BLaER1 treated with 17β-estradiol and CSF1 and Interleukin-3, amounts not matched to agents 10 nM and 100 nM (cell line): ENCODE data around the gene TTC39C.
A peak's percentile ranks its signal among the peaks of the same experiment; 100 is the strongest.

Experiments
- H3K27ac ChIP-seq, 11 experiments: shearing (Covaris generic); formaldehyde crosslinking; 2 replicates each; pipeline ENCODE4 v1.8.1; 2022
- H3K27me3 ChIP-seq, 11 experiments: shearing (Covaris generic); formaldehyde crosslinking; 2 replicates each; pipeline ENCODE4 v1.8.1; 2022
- H3K36me3 ChIP-seq, 11 experiments: shearing (Covaris generic); formaldehyde crosslinking; 2 replicates each; pipeline ENCODE4 v1.8.1; 2022
- H3K4me1 ChIP-seq, 10 experiments: shearing (Covaris generic); formaldehyde crosslinking; 2 replicates each; pipeline ENCODE4 v1.8.1; 2022
- H3K4me2 ChIP-seq, 11 experiments: shearing (Covaris generic); formaldehyde crosslinking; 2 replicates each; pipeline ENCODE4 v1.8.1; 2022
- H3K4me3 ChIP-seq, 10 experiments: shearing (Covaris generic); formaldehyde crosslinking; 2 replicates each; pipeline ENCODE4 v1.8.1; 2022
- H3K9ac ChIP-seq, 11 experiments: shearing (Covaris generic); formaldehyde crosslinking; 2 replicates each; pipeline ENCODE4 v1.8.1; 2022
- H3K9me3 ChIP-seq, 11 experiments: shearing (Covaris generic); formaldehyde crosslinking; replicated peaks in 1 of 11; 2 replicates each; pipeline ENCODE4 v1.8.1; 2022
- H4K20me1 ChIP-seq, 11 experiments: shearing (Covaris generic); formaldehyde crosslinking; 2 replicates each; pipeline ENCODE4 v1.8.1; 2022
- Cebpa-rat ChIP-seq, 11 experiments: shearing (Covaris generic); IDR thresholded peaks; 2 replicates each; pipeline ENCODE4 v1.8.1; 2022

The TTC39C gene

DNA sequence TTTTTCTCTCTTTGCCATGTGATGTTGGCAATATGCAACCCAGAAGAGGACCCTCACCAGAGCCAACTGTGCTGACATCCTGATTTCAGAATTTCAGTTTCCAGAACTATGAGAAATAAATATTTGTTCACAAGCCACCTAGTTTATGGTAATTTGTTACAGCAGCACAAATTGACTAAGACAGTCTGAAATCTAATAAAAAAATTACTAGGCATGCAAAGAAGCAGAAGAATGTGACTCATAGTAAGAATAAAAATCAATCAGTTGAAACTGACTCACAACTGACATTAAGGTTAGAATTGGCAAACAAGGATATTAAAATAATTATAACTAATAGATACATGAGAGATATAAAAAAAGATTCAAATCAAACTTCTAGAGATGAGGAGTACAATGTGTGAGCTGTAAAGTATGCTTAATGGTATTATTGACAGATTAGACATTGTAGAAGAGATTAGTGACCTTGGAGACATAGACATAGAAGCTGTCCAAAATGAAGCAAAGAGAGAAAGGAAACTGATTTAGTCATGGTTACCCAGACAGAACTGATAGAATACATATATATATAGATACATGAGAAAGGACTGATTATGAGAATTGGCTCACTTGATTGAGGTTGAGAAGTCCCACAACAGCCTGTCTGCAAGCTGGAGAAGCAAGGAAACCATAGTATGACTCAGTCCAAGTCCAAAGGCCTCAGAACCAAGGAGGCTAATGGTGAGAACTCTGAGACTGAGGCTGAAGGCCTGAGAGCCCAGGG is 27.8 kb upstream of the TTC39C start:
- H4K20me1 ChIP-seq, result no peaks in the 10 kb centered on the region
- H3K4me3 ChIP-seq, result no peak overlapping the region
- H3K4me2 ChIP-seq, result no peak overlapping the region
- H3K36me3 ChIP-seq, result no peaks in the 10 kb centered on the region
- no peaks in the 10 kb centered on the region for H3K9me3 ChIP-seq
- H3K4me1 ChIP-seq, result peaks cover 0 to 8% (median 5%) of the 10 kb centered on the region in 10 experiments; a peak in 12 of 20 replicates
- H3K27ac ChIP-seq, result no peak overlapping the region
- no peak for TF ChIP-seq Cebpa-rat (IDR thresholded peaks at IDR 0.05)
- no peak overlapping the region for H3K9ac ChIP-seq
- H3K27me3 ChIP-seq, result no peaks in the 10 kb centered on the region

DNA sequence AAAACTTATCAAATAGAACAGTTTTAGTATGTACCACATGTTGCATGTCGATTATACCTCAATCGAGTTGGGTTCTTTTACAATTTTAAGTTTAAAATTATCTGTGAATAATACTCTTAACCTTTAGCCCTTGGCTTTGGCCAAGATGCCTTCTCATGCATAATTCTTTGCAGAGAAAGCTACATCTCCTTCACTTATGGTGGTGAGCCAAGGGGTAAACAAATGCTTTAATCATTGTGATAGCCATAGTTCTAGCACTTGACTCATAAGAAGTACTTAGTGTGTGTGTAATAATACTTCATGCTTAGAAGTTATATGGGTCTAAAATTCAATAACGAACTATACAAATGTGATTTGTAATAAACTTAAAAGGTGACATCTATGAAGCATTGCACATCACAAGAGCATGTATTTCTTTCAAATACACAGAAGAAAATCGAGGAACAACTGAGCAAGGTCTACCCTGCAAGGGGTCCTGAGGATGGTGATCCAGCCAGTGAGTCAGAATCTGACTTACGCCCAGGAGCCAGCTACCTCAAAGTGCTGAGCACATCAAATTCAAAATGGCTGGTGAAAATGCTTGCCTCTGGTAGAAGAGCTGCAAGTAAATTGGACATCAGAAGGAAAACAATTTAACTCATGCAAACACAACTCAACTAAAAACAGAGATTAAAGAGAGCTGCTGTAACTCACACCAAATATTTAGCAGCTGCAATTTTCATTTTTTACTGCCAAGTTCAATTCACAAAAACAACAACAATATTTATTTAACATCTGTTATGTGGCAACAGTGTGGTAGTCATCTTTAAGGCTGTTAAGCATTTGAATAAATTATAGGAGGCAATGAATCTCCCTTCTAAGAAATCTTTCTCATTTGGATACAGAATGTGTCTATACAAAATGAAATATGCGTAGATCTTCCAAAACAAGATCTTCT is 23.8 kb upstream of the TTC39C start:
- TF ChIP-seq Cebpa-rat (IDR thresholded peaks at IDR 0.05), result no peak
- no peak overlapping the region for H3K9ac ChIP-seq
- H3K4me1 ChIP-seq, result peaks cover 0 to 14% (median 3%) of the 10 kb centered on the region in 10 experiments; a peak in 8 of 20 replicates

DNA sequence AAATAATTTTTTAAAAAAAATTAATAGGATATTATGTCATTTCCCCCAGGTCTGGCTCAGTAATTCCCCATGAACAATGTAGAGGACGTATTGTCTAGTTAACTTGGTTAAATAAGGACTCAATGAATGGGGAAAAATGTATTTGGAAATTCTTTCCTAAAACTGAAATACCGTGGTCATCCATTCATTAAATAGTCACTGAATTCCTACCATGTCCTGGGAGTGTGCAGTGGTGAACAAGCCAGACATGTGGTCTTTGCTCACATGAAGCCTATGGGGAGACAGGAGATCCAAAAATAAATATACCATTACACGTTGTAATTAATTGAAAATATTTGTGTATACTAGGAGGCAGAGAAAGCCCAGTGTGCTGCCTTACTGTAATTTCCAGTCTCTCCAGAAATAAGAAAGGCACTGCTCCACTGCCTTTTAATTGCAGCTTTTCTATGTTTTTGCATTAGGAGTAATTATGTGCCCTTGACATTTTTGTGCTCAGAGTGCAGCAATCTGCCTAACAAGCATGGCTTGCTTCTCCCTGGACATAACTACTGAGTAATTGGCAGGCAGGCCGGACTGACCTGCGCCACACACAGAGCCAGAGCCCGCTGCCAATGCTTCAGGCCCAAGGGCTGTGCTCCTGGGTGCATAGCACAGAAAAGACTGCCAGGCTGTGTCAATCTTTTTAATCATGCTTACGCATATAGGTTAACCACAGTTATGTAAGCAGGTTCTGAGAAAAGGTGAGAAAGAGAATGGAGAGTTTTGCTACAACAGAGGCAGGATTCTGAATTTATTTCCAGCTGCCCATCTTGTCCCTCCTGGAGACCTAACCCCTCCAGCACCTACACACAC is 22.2 kb upstream of the TTC39C start:
- H3K9me3 ChIP-seq, result no peaks in the 10 kb centered on the region
- H3K9ac ChIP-seq, result no peak overlapping the region
- H3K36me3 ChIP-seq, result no peaks in the 10 kb centered on the region
- H3K4me3 ChIP-seq, result no peak overlapping the region
- H3K27ac ChIP-seq, result no peak overlapping the region
- no peaks in the 10 kb centered on the region for H3K27me3 ChIP-seq
- no peaks in the 10 kb centered on the region for H4K20me1 ChIP-seq
- H3K4me1 ChIP-seq, result peaks cover 0 to 14% (median 3%) of the 10 kb centered on the region in 10 experiments; a peak in 8 of 20 replicates
- no peak overlapping the region for H3K4me2 ChIP-seq
- TF ChIP-seq Cebpa-rat (IDR thresholded peaks at IDR 0.05), result no peak

More for the DNA sequence above, 23.8 kb upstream of the TTC39C start:
- H3K36me3 ChIP-seq, result no peaks in the 10 kb centered on the region
- no peak overlapping the region for H3K4me3 ChIP-seq
- H3K27ac ChIP-seq, result no peak overlapping the region
- H4K20me1 ChIP-seq, result no peaks in the 10 kb centered on the region
- no peaks in the 10 kb centered on the region for H3K9me3 ChIP-seq
- H3K4me2 ChIP-seq, result no peak overlapping the region
- no peaks in the 10 kb centered on the region for H3K27me3 ChIP-seq

DNA sequence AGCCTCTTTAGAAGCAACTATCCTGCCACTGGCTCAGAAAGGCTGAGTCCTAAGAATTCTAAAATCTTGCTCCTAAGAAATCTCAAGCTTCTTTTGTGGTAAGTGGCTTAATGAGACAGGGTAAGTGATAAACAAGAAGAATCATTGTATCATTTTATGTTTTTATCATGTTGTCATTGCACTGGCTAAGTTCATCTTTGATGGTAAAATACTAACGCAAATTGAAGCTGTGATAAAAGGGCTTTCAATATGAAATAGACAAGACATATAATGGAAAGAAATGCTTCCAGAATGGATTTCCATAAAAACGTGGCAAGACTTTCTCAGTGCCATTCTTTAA is 21.6 kb upstream of the TTC39C start:
- no peak overlapping the region for H3K4me2 ChIP-seq
- H3K27ac ChIP-seq, result no peak overlapping the region
- no peaks in the 10 kb centered on the region for H4K20me1 ChIP-seq
- H3K4me1 ChIP-seq, result peaks cover 0 to 14% (median 3%) of the 10 kb centered on the region in 10 experiments; a peak in 8 of 20 replicates
- TF ChIP-seq Cebpa-rat (IDR thresholded peaks at IDR 0.05), result no peak
- H3K9ac ChIP-seq, result no peak overlapping the region
- no peak overlapping the region for H3K4me3 ChIP-seq
- no peaks in the 10 kb centered on the region for H3K27me3 ChIP-seq
- H3K36me3 ChIP-seq, result no peaks in the 10 kb centered on the region
- no peaks in the 10 kb centered on the region for H3K9me3 ChIP-seq

DNA sequence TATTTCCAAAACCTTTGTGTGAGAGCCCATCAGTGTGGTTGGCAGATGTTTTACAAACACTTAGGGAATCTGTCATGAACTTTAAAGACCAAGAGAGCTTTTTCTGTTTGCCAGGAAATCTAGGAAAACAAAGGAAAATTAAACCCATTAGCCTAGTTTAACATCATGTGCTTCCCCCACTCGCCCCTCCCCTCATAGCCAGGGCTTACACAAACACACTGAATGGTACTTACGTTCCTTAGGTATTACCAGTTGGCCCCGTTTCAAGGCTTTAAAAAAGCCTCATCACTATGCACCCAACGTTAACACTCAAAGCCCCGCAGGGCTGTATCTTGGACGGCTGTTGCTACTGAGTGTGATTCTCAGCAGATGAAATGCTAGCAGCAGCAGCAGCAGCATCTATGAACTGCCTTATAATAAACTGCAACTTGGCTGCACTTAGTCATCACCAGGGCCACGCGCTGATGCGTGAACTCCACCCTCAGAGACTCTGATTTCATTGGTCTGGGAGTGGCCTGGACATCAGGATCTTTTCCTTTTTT is 20.1 kb upstream of the TTC39C start:
- H3K9ac ChIP-seq, result no peak overlapping the region
- no peaks in the 10 kb centered on the region for H3K9me3 ChIP-seq
- H3K4me2 ChIP-seq, result peak overlapping the region in 1 of 11 experiments; percentile 6; a peak in 2 of 22 replicates
- H3K27me3 ChIP-seq, result no peaks in the 10 kb centered on the region
- no peak overlapping the region for H3K4me3 ChIP-seq
- H3K27ac ChIP-seq, result no peak overlapping the region
- no peaks in the 10 kb centered on the region for H4K20me1 ChIP-seq
- TF ChIP-seq Cebpa-rat (IDR thresholded peaks at IDR 0.05), result no peak
- no peaks in the 10 kb centered on the region for H3K36me3 ChIP-seq
- H3K4me1 ChIP-seq, result peaks cover 0 to 14% (median 3%) of the 10 kb centered on the region in 10 experiments; a peak in 8 of 20 replicates

DNA sequence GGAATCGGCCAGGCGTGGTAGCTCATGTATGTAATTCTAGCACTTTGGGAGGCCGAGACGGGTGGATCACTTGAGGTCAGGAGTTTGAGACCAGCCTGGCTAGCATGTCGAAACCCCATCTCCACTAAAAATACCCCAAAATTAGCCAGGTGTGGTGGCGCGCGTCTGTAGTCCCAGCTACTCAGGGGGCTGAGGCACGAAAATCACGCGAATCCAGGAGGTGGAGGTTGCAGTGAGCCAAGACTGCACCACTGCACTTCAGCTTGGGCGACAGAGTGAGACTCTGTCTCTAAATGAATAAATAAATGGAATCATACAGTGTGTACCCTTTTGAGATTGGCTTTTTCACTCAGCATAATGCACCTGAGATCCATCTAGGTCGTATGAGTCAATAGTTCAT is 19.4 kb upstream of the TTC39C start:
- Histone ChIP-seq H3K36me3 (no peaks in the 10 kb centered on the region), H4K20me1 (no peaks in the 10 kb centered on the region), H3K9me3 (no peaks in the 10 kb centered on the region), H3K9ac (no peak overlapping the region), H3K4me2 (peak overlapping the region in 7 of 11 experiments; percentile 24 to 55 (median 41); a peak in 10 of 22 replicates), H3K27me3 (no peaks in the 10 kb centered on the region), H3K4me3 (no peak overlapping the region), H3K4me1 (peaks cover 0 to 14% (median 3%) of the 10 kb centered on the region in 10 experiments; a peak in 8 of 20 replicates), H3K27ac (no peak overlapping the region)
- TF ChIP-seq Cebpa-rat (IDR thresholded peaks at IDR 0.05), result no peak

DNA sequence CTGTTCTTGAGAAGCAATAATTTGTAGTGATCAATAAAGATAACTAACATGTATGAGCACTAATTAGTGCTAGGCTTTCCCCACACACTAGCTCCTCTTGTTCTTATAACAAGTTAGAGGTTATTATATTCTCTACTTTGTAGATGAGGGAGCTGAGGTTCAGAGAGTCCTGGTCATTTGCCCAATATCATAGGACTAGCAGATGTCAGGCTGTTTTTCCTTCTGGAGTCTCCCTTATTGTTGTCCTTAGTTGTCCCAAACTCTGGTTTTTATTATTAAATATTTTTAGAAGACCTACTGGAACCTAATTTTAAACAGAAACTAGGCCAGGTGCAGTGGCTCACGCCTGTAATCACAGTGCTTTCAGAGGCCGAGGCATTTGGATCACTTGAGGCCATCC is 16.5 kb upstream of the TTC39C start:
- no peak for TF ChIP-seq Cebpa-rat (IDR thresholded peaks at IDR 0.05)

DNA sequence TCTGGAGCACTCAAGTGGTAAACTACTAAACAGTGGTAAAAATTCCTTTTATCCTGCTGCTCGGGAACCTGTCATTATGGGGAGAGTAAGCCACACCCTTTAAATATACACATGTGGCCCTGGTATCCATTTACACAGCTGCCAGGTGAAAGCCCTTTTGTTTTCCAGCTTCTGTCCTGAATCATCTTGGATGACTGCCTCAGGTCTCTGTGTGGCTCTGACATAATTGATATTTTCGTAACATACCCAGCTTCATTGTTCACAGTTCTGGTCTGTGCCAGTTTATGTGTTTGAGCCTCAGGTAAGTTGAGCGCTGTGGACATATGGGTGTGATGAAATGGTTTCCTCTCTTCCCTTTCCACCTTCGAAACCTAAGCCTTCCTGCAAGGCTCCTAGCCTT is 15.7 kb upstream of the TTC39C start:
- Histone ChIP-seq H3K4me1 (peaks cover 0 to 14% (median 5%) of the 10 kb centered on the region in 10 experiments; a peak in 16 of 20 replicates), H3K9me3 (no peaks in the 10 kb centered on the region; a peak in 1 of 22 replicates), H4K20me1 (no peaks in the 10 kb centered on the region), H3K27me3 (no peaks in the 10 kb centered on the region), H3K4me2 (no peak overlapping the region), H3K27ac (no peak overlapping the region), H3K4me3 (no peak overlapping the region), H3K9ac (no peak overlapping the region), H3K36me3 (no peaks in the 10 kb centered on the region)
- no peak for TF ChIP-seq Cebpa-rat (IDR thresholded peaks at IDR 0.05)

More for the DNA sequence above, 16.5 kb upstream of the TTC39C start:
- Histone ChIP-seq H3K4me3 (no peak overlapping the region), H3K4me1 (peaks cover 0 to 14% (median 3%) of the 10 kb centered on the region in 10 experiments; a peak in 8 of 20 replicates), H3K36me3 (no peaks in the 10 kb centered on the region), H3K27me3 (no peaks in the 10 kb centered on the region), H4K20me1 (no peaks in the 10 kb centered on the region), H3K27ac (no peak overlapping the region), H3K9ac (no peak overlapping the region), H3K4me2 (no peak overlapping the region), H3K9me3 (no peaks in the 10 kb centered on the region; a peak in 1 of 22 replicates)
